Measurements from ENCODE around the gene AMIGO2. TPM values are rescaled to one million over a fixed set of nuclear protein-coding genes. Genes with fewer than 3 reads are reported as not detected.

The AMIGO2 gene
- 10 to 100 TPM in 2 of 4 donors, 1 to 10 TPM in 2; 5.1 to 14.8 (median 10.5) TPM for total RNA-seq

DNA sequence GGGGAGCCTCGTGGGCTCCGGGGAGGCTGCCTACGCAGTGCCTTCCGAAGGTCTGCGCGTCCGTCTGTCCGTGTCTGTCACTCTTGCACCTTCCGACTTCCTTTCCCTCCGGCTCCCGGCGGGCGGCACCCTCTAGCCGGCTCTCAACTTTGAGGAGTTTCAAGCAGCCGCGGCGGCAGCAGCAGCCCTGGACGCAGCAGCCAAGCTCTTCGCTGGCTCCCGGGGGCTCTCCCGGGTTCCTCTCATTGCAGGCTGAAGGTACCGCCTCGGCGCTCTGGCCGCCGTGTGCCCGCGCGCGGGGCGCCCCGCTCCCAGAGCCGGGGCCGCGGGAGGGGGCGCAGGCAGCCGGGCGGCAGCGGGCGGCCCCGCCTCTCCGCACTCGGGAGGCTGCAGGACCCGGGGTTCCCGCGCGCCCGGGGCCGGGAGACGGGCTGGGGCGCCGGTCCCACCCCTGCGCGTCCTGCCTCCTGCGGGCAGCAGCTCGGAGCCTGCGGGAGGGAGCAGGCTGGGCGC is at the start of gene AMIGO2, which contains the start of gene PCED1B:
Gene AMIGO2, minus strand, starts transcription at position 492 of the 513 bp plus-strand sequence. CDS start 957 bp downstream, outside the sequence.
Gene PCED1B, plus strand, starts transcription at position 154 of the 513 bp plus-strand sequence. CDS start 155,443 bp downstream, outside the sequence.
- TF ChIP-seq, protein P1, sequence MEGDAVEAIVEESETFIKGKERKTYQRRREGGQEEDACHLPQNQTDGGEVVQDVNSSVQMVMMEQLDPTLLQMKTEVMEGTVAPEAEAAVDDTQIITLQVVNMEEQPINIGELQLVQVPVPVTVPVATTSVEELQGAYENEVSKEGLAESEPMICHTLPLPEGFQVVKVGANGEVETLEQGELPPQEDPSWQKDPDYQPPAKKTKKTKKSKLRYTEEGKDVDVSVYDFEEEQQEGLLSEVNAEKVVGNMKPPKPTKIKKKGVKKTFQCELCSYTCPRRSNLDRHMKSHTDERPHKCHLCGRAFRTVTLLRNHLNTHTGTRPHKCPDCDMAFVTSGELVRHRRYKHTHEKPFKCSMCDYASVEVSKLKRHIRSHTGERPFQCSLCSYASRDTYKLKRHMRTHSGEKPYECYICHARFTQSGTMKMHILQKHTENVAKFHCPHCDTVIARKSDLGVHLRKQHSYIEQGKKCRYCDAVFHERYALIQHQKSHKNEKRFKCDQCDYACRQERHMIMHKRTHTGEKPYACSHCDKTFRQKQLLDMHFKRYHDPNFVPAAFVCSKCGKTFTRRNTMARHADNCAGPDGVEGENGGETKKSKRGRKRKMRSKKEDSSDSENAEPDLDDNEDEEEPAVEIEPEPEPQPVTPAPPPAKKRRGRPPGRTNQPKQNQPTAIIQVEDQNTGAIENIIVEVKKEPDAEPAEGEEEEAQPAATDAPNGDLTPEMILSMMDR (IDR thresholded peaks at IDR 0.05; ENCODE audit: low read depth), result no peak

- TF ChIP-seq, protein P1 (IDR thresholded peaks at IDR 0.05; ENCODE audit: low read depth), result no peak
Measured at GRCh38 chr12:47126246-47126645, 46.5 kb upstream of the AMIGO2 start.

DNA sequence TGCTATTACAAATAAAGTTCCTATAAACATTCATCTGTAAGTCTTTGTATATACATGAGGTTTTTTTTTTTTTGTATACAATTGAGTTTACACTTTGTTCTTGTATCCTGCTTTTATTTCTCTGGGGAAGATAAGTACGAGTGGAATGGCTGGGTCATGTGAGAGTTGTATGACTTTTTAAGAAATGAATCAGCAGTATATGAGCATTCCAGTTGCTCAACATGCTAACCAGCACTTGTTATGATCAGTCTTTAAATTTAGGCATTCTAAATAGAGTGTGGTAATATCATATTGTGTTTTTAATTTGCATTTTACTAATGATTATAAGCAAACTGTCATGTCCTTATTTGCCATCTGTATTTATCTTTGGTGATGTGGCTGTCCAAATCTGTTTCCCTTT is 44.7 kb upstream of the AMIGO2 start:
- TF ChIP-seq, protein P1 (IDR thresholded peaks at IDR 0.05; ENCODE audit: low read depth), result no peak

GRCh38 chr12:47123730-47124129 is 44.0 kb upstream of the AMIGO2 start:
- TF ChIP-seq, protein P1 (IDR thresholded peaks at IDR 0.05; ENCODE audit: low read depth), result no peak

GRCh38 chr12:47122602-47123001 is 42.8 kb upstream of the AMIGO2 start:
- TF ChIP-seq, protein P1 (IDR thresholded peaks at IDR 0.05; ENCODE audit: low read depth), result no peak

- TF ChIP-seq, protein P1 (IDR thresholded peaks at IDR 0.05; ENCODE audit: low read depth), result no peak
Measured at GRCh38 chr12:47121146-47121545, 41.4 kb upstream of the AMIGO2 start.

DNA sequence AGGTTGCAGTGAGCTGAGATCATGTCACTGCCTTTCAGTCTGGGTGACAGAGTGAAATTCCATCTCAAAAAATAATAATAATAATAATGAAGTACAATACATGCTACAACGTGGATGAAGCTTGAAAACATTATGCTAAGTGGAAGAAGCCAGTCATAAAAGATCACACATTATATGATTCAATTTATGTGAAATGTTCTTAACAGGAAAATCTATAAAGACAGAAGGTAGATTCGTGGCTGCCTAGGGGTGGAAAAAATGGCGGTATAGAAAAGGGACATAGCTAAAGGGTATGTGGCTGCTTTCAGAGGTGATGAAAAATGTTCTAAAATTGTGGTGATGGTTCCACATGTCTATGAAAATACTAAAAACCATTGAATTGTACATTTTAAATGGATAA is 41.0 kb upstream of the AMIGO2 start:
- TF ChIP-seq, protein P1 (IDR thresholded peaks at IDR 0.05; ENCODE audit: low read depth), result no peak

Measured in subcutaneous adipose tissue (tissue), 4 donors.